HEK293T (cell line): ENCODE data around the gene SFT2D3.

ENCODE experiments used
- ARNT ChIP-seq: fragments of 450-650 bp; IDR thresholded peaks from 2 replicates; pipeline ENCODE4 v1.6.1; 2017; ENCODE audit warnings: mild to moderate bottlenecking
- CTBP1 ChIP-seq: fragments of 450-650 bp; IDR thresholded peaks from 2 replicates; pipeline ENCODE4 v1.6.1; 2016; ENCODE audit warnings: borderline replicate concordance
- ELF4 ChIP-seq: fragments of 450-650 bp; IDR thresholded peaks from 2 replicates; pipeline ENCODE4 v1.6.1; 2017; ENCODE audit warnings: antibody characterized with exemption
- FOXA1 ChIP-seq: fragments of 450-650 bp; IDR thresholded peaks from 2 replicates; pipeline ENCODE4 v1.6.1; 2016; ENCODE audit warnings: mild to moderate bottlenecking
- FOXK2 ChIP-seq: fragments of 450-650 bp; IDR thresholded peaks from 2 replicates; pipeline ENCODE4 v1.6.1; 2016; ENCODE audit warnings: mild to moderate bottlenecking
- FOXM1 ChIP-seq: fragments of 450-650 bp; IDR thresholded peaks from 2 replicates; pipeline ENCODE4 v1.6.1; 2017; ENCODE audit warnings: mild to moderate bottlenecking, borderline replicate concordance
- HDGF ChIP-seq: fragments of 450-650 bp; IDR thresholded peaks from 2 replicates; pipeline ENCODE4 v1.6.1; 2017; ENCODE audit warnings: antibody characterized with exemption, borderline replicate concordance
- LEF1 ChIP-seq: fragments of 450-650 bp; IDR thresholded peaks from 2 replicates; pipeline ENCODE4 v1.6.1; 2017; ENCODE audit warnings: mild to moderate bottlenecking, borderline replicate concordance
- NFRKB ChIP-seq: fragments of 450-650 bp; IDR thresholded peaks from 2 replicates; pipeline ENCODE4 v1.6.1; 2016; ENCODE audit warnings: mild to moderate bottlenecking, moderate library complexity
- SP1 ChIP-seq: fragments of 450-650 bp; IDR thresholded peaks from 2 replicates; pipeline ENCODE4 v1.6.1; 2017
- SUZ12 ChIP-seq: fragments of 450-650 bp; IDR thresholded peaks from 2 replicates; pipeline ENCODE4 v1.6.1; 2016; ENCODE audit warnings: mild to moderate bottlenecking
- ZNF384 ChIP-seq: fragments of 450-650 bp; IDR thresholded peaks from 2 replicates; pipeline ENCODE4 v1.6.1; 2016
- TF ChIP-seq, protein P1 (sequence below): fragments of 450-650 bp; IDR thresholded peaks from 2 replicates; pipeline ENCODE4 v1.6.1; 2016

DNA sequence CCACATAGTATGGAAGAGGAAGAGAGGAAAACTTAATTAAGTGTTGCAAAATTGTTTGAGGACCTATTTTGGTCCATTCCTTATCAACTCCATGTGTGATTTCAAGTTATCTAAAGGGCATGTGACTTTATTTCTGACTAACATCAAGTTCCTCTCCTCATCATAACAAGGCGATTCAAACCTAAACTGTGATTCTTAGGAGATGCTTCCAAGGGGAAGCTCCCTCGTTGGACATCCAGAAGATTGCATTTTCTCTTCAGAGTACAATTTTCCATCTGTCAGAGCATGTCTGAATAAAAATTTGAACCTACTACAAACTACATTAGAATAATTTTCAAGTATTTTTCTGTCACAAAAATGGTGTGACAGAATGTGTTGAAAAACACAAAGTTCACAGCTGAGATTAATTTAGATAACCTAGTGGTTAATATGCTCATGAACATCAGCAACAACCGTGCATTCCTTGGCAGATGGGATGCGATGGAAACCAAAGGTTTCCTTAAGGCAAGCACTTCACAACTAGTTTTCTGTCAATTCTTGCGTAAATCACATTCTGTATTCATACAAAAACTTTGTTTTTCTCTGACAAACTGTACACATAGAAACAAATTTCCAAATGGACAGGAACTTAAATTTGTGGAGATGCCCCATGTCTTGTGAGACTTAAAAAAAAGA, 4.2 kb downstream of the SFT2D3 start:
- TF ChIP-seq FOXA1 (no peak), CTBP1 (no peak), LEF1 (no peak), ZNF384 (no peak), SP1 (no peak), FOXM1 (no peak), FOXK2 (no peak), SUZ12 (no peak), NFRKB (no peak), ELF4 (no peak), ARNT (no peak), HDGF (no peak)
- TF ChIP-seq, protein P1, sequence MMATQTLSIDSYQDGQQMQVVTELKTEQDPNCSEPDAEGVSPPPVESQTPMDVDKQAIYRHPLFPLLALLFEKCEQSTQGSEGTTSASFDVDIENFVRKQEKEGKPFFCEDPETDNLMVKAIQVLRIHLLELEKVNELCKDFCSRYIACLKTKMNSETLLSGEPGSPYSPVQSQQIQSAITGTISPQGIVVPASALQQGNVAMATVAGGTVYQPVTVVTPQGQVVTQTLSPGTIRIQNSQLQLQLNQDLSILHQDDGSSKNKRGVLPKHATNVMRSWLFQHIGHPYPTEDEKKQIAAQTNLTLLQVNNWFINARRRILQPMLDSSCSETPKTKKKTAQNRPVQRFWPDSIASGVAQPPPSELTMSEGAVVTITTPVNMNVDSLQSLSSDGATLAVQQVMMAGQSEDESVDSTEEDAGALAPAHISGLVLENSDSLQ: no peak
